Body of pancreas (tissue), 4 donors: ENCODE measurements around the gene DMBT1.

Source experiments
- POLR2A ChIP-seq, 3 donors: fragments of 450-650 bp; IDR thresholded peaks; one replicate each; pipeline ENCODE4 v1.6.1; 2016; ENCODE audit warnings: antibody characterized with exemption in 3 of 3, mild to moderate bottlenecking in 2 of 3
- TF ChIP-seq, protein P1 (sequence below), 7 experiments: fragments of 450-650 bp in 4 of 7; fragments of 200-600 bp in 3 of 7; sonication (generic) in 3 of 7; IDR thresholded peaks; one replicate each; pipeline ENCODE4 v1.5.1; 2016 to 2019; ENCODE audit warnings: antibody characterized with exemption in 7 of 7

DNA sequence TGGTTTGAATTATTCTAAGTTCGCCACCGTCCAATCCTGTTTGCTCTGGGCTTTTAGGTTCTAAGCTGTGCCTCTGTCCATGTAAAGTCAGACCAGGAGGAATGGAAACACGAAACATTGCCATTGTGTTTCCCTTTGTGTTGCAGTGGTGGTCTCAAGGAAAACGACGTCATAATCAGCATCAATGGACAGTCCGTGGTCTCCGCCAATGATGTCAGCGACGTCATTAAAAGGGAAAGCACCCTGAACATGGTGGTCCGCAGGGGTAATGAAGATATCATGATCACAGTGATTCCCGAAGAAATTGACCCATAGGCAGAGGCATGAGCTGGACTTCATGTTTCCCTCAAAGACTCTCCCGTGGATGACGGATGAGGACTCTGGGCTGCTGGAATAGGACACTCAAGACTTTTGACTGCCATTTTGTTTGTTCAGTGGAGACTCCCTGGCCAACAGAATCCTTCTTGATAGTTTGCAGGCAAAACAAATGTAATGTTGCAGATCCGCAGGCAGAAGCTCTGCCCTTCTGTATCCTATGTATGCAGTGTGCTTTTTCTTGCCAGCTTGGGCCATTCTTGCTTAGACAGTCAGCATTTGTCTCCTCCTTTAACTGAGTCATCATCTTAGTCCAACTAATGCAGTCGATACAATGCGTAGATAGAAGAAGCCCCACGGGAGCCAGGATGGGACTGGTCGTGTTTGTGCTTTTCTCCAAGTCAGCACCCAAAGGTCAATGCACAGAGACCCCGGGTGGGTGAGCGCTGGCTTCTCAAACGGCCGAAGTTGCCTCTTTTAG, 46.3 kb upstream of the DMBT1 start:
- TF ChIP-seq, protein P1, sequence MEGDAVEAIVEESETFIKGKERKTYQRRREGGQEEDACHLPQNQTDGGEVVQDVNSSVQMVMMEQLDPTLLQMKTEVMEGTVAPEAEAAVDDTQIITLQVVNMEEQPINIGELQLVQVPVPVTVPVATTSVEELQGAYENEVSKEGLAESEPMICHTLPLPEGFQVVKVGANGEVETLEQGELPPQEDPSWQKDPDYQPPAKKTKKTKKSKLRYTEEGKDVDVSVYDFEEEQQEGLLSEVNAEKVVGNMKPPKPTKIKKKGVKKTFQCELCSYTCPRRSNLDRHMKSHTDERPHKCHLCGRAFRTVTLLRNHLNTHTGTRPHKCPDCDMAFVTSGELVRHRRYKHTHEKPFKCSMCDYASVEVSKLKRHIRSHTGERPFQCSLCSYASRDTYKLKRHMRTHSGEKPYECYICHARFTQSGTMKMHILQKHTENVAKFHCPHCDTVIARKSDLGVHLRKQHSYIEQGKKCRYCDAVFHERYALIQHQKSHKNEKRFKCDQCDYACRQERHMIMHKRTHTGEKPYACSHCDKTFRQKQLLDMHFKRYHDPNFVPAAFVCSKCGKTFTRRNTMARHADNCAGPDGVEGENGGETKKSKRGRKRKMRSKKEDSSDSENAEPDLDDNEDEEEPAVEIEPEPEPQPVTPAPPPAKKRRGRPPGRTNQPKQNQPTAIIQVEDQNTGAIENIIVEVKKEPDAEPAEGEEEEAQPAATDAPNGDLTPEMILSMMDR (IDR thresholded peaks at IDR 0.05), result no peak
- no peak for TF ChIP-seq POLR2A (IDR thresholded peaks at IDR 0.05)
